GM18520 (cell line): ENCODE measurements around the gene NR1D1.

Experiments used
- ATAC-seq: cut with Tn5 transposase; IDR thresholded peaks from one replicate; pipeline ENCODE4 v1.9.1; 2021; ENCODE audit not compliant: unreplicated experiment

Gene NR1D1

DNA sequence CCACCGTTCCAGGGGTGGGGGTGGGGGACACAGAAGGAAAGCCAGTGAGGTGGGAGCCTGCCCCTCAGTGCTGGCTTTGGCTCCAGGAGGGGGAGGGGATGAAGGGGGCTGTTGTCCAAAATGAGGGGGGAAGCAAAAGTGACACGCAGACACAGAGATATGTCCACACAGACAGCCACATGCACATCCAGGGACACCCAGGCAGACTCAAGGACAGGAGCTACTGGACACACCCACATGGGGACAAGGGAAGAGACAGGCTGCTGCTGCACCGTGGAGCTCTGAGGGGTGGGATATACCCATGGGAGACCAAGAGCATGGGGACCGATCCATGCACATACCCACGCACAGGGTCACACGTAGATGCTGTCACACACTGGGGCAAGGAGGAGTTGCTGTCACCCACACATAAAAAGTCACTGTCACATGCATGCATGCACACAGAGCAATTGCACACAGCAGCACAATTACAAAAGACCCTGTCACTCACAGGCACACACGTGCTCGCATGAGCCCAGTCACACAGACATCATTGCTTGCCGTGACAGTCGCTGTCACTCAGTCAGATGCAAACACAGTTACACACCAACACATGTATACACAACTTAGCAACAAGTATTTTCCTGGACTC lies 36.4 kb downstream of the NR1D1 start:
- ATAC-seq: no peak

DNA sequence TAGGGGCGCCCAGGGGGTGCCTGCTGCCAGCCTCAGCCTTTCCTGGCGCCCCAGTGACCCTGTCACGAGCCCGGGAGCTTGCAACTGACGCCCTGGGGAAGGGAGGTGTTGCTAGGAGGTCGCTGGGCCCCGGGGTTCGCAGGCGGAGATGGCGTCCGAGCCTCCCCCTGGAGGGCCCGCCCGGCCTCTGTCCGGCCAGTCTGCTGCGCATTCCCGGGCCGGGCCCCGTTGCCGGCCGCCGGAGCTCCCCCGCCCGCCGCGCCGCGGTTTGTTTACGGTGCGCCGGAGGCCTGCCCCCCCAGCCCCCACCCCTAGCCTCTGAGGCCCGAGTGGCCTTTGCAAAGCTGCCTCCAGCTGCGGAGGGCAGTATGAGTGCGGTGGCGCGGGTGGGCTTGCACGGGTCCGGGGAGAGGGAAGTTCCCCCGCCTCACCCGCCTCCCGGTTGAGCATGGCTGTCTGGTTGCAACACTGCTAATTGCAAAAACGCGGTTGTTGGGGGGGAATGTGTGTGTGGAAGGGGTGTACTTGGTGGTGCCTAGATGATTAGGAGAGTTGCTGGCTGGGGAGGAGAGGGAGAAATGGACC lies 37.1 kb downstream of the NR1D1 start:
- ATAC-seq: no peak

DNA sequence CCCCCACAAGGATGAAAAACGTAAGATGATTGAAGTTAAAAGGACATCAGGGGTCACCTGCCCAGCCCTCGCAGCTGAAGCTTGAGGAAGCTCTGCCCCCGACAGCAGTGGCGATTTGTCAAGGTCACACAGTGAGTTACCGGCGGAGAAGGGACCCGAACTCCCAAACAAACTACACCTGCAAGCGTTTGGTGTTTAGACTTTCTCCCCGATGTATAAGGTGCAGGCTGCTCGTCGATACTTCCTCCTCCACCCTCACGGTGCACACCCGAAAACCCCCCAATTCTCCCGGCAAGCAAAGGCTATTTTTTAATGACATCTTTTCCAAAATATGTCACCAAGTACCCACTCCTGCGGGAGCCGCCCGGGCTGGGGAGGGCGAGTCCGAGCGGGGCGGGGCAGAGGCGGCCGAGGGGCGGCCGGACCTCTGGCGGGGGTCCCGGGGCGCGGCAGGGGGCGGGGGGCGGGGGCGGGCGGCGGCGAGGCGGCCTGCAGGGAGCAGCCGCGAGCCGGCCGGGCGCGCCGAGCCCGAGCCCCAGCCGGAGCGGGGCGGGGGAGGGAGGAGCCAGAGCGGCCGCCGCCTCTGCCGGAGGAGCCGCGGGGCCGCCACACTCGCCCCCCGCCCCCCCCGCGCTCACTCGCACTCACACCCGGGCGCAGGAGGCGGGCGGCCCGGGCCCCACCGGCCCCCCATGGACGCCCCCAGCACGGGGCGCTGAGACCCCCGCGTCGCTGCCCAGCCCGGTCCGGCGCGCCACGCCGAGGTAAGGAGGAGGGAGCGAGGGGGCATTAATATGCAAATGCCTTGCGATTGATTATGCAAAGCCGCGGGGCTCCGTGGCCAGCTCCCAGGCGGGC lies 37.8 kb downstream of the NR1D1 start, which contains the start of gene THRA:
Gene THRA, plus strand, starts transcription at position 637 of the 858 bp plus-strand sequence. CDS start 11,524 bp downstream, outside the sequence.
- ATAC-seq: peak; percentile 47

DNA sequence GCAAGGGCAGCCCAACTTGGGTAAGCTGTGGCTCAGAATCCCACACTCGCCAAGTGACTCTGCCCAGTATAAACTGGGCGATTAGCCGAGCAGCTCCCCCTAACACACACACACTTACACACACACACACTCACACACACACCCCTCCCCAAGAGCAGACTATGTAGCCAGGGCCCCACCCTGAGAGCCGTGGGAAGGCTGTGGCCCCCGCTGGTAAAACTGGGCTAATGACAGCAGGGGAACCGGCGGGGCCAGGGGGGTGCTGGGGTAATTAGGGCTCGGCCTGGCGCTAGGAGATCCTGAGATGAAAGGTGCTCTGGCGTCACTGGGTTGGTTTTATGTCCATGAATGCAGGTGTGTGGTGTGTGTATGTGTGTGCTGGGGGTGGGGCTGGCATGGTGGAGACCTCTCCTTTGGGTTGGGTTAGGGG lies 38.8 kb downstream of the NR1D1 start:
- ATAC-seq: no peak

DNA sequence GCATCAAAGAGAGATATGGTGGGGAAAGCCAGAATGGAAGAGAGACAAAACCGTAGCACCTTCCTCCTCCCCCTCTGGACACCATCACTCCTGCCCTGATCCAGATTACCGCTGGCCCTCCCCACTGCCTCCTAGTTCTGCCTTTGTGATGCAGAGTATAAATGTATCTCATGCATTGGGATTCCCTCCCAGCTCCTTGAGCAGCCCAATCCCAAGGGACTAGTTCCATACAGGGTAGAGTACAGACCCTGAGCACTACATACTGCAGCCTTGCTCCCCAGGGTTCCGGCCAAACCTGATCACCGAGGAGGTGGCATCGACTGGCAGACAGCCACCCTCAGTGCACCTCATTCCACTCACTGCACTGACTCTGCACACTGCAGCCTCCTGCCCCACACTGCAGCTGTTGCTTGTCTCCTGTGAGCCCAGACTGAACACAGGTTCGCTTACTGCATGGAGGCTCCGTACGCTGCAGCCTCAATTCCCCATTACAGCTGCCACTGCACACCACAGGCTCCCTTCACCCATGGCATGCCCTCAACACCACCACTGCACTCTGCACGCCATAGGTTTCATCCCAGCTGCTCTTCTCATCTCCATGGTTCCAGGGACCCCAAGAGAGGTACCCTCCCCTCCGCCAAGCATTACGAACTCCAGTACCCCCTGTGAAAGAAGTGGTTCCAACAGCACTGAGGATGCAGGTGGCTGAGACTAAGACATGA lies 39.3 kb downstream of the NR1D1 start:
- no peak for ATAC-seq

DNA sequence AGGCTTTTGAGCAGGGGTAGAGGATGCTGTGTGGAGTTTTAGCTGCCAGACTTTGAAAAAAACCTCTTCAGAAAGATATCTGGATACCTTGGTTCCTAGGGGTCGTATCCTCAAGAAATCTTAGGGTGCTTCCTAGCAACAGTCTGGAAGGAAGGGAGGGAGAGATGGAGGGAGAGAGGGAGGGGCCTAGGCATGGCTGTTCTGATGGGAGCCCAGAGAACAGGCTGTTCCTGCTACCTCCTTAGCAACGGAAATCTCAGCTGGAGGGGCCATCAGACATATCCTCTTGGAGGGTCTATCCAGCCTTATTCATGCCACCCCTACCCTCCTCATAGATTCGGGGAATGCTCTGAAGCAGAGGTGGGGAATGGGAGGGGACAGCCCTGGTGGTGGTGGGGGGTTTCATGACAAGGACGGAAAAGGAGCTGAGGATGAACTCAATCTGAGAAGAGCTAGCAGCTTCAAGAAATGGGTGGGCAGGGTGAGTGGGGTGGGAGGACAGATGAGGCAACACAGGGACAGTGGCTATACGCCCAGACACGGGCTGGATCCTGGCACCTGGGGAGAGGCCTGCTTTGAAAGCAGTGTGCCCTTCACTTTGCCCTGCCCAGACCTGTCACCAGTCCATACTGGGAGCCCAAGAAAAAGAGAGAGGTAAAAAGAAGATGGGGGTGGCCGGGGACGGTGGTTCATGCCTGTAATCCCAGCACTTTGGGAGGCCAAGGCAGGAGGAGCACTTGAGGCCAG lies 40.5 kb downstream of the NR1D1 start:
- ATAC-seq: no peak

DNA sequence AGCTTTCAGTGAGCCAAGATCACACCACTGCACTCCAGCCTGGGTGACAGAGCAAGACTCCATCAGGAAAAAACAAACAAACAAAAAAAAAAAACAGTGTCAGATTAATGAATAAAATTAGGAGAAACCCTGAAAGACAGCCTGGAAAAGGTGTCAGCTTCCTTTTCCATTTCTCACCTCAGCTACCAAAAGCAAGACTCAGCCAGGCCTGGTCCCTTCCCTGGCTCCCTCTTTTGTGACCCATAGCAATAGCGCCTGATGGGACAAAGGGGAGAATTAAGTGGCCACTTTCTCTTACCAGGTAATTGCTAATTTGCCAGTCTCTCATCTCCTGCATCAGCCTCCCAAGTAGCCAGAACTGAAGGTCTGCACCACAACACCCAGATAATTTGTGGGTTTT lies 41.5 kb downstream of the NR1D1 start:
- ATAC-seq: no peak

DNA sequence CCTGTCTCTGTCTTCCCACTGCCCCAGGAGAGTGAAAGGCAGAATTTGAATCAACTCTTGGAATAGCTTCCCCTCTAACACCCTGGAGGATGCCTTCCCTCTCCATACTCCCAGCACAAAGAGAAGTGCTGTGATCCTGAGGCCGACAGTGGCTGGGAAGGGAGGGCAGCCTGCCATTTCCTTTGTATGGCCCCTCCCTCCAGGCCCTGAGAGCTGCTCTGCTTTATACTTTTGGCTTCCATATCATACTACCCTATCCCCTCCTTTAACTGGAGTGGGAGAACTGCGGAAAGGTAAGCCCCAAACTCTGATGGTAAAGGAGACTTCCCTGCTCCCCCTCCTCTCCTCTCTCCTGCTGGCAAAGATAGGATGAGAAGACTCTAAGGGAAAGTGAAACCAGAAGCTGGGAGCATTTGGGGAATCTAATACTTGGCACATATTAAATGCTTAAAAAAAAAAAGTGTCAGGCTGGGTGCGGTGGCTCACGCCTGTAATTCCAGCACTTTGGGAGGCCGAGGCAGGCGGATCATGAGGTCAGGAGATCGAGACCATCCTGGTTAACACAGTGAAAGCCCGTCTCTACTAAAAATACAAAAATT lies 42.1 kb downstream of the NR1D1 start:
- no peak for ATAC-seq

DNA sequence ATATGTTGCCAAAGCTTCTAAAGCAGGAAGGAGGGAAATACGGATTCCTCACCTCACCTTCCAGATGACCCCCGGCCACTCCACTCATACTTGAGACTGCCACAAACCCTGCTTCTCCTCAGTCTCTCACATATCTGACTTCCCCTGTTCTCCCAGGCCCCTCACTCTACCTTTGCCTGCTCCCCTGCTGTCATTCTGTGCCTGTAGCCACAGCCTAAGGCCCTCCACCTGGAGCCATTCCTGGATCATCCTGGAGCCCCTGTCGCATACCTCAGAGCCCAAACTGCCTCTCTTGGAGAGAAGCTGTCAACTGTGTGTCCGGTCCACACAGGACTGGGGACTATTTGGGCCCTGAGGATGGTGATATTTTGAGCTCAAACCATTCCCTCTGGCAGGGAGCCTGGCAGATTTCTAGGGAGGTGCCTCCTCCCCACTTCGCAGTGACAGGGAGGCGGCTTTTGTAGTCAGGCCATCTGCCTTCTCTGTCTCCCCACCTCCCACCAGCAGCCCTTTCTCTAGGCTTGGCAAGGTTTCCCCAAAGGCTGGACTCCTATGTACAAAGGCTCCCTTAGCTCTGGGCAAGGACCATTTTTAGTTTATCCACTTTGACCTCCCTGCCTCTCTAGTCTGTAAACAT lies 43.9 kb downstream of the NR1D1 start:
- ATAC-seq: no peak
